Measurements from ENCODE around the gene GRK4.

Gene GRK4

GRCh38 chr4:2961421-2961810, 2.0 kb upstream of the GRK4 start:
- Histone ChIP-seq H3K27me3 (ENCODE audit: control insufficient read depth, insufficient read depth, low read length) (peaks cover 5% of the 10 kb centered on the region), H3K4me1 (ENCODE audit: control insufficient read depth, insufficient read depth, low read length) (no peaks in the 10 kb centered on the region), H3K9ac (ENCODE audit: low read depth, low read length) (no peak overlapping the region), H3K36me3 (ENCODE audit: control insufficient read depth, insufficient read depth, low read length) (peaks cover 19% of the 10 kb centered on the region), H3K4me3 (ENCODE audit: low read depth, low read length) (no peak overlapping the region), H3K9me3 (ENCODE audit: control insufficient read depth, insufficient read depth, low read length) (no peaks in the 10 kb centered on the region)

DNA sequence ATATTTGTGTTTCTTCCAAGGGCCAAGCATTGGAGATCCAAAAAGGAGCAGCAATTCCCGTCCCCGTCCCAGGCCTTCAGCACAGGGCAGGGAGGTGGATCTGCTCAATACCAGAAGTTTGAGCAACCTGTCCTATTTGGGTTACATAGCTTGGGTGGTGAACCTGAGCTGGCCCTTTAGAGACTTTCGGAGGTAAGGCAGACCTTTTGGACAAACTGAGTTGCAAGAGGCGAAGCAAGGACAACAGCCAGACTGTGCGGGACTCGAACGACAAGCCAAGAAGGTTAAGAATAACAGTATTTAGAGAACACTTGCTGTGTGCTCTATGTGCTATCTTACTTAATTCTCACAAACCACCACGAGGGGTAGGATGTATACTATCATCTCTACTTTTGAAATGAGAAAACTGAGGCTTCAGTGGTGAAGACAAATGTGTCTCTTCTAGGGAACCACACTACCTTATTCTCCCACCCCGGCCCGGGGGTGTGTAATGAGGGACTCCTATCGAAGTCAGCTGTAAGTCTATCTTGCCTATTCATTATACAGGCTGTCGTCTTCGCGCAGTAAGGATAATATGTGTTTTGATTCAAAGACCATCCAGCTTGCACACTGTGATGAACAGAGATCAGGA, 1.4 kb upstream of the GRK4 start:
- peaks cover 17% of the 10 kb centered on the region for H3K36me3 ChIP-seq (ENCODE audit: control insufficient read depth, insufficient read depth, low read length)
- no peaks in the 10 kb centered on the region for H3K4me1 ChIP-seq (ENCODE audit: control insufficient read depth, insufficient read depth, low read length)
- no peak overlapping the region for H3K9ac ChIP-seq (ENCODE audit: low read depth, low read length)
- no peaks in the 10 kb centered on the region for H3K9me3 ChIP-seq (ENCODE audit: control insufficient read depth, insufficient read depth, low read length)
- peak overlapping the region; percentile 87 for H3K4me3 ChIP-seq (ENCODE audit: low read depth, low read length)
- H3K27me3 ChIP-seq (ENCODE audit: control insufficient read depth, insufficient read depth, low read length): peaks cover 5% of the 10 kb centered on the region

DNA sequence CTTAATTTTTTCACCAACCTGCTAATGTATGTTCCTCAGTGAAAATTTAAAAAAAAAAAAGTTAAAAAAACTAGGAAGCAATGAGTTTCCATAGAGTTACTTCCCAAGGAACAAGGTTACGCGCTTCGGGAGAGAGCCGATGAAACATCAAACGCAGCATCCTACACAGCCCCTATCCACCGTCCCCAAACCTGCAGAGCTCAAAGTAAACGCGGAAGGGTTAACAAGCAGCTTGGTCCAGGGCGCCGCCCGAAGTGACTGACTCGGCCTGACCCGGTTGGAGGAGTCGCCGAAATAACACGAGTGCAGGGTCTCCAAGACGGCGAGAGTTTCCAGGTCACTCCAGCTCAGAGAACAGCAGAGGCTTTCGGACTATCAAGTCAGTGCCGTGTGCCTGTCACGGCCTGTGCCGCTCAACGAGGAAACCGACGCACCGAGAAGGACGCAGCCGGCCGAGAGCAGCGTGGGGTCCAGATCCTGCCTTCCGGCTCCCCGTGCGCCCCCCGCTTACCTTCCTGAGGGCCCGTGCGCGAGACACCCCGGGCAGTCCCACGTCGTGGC, 677 bp upstream of the GRK4 start:
- H3K9ac ChIP-seq (ENCODE audit: low read depth, low read length): peak overlapping the region; percentile 84
- H3K36me3 ChIP-seq (ENCODE audit: control insufficient read depth, insufficient read depth, low read length): peaks cover 11% of the 10 kb centered on the region
- H3K27me3 ChIP-seq (ENCODE audit: control insufficient read depth, insufficient read depth, low read length): peaks cover 5% of the 10 kb centered on the region
- H3K9me3 ChIP-seq (ENCODE audit: control insufficient read depth, insufficient read depth, low read length): no peaks in the 10 kb centered on the region
- peak overlapping the region; percentile 87 for H3K4me3 ChIP-seq (ENCODE audit: low read depth, low read length)
- H3K4me1 ChIP-seq (ENCODE audit: control insufficient read depth, insufficient read depth, low read length): no peaks in the 10 kb centered on the region

DNA sequence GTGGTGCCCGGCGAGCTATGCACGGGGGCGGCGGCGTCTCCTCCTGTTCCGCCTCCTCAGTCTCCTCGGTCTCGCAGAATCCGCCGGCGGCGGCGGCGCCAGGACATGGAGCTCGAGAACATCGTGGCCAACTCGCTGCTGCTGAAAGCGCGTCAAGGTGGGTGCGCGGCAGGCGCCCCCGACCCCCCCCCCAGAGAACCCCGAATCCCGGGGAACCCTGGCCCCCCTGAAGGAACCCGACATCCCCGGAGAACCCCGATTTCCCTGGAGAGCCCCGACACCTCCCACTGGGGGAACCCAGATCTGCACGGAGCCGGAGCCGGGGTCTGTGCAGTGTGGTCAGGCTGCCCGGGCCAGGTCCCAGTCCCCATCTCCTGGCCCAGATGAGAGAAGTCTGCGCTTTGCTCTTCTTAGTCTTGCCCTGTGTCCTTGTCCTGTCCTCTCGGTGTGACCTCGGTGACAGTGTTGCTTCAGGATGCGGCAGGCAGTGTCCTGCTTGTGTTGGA, 648 bp downstream of the GRK4 start:
- Histone ChIP-seq H3K4me1 (ENCODE audit: control insufficient read depth, insufficient read depth, low read length) (no peaks in the 10 kb centered on the region), H3K9ac (ENCODE audit: low read depth, low read length) (peak overlapping the region; percentile 1), H3K36me3 (ENCODE audit: control insufficient read depth, insufficient read depth, low read length) (no peaks in the 10 kb centered on the region), H3K27me3 (ENCODE audit: control insufficient read depth, insufficient read depth, low read length) (peaks cover 5% of the 10 kb centered on the region), H3K9me3 (ENCODE audit: control insufficient read depth, insufficient read depth, low read length) (no peaks in the 10 kb centered on the region), H3K4me3 (ENCODE audit: low read depth, low read length) (peak overlapping the region; percentile 87)

GRCh38 chr4:2964706-2965258, 1.4 kb downstream of the GRK4 start:
- H3K36me3 ChIP-seq (ENCODE audit: control insufficient read depth, insufficient read depth, low read length): no peaks in the 10 kb centered on the region
- H3K4me1 ChIP-seq (ENCODE audit: control insufficient read depth, insufficient read depth, low read length): no peaks in the 10 kb centered on the region
- H3K27me3 ChIP-seq (ENCODE audit: control insufficient read depth, insufficient read depth, low read length): peaks cover 5% of the 10 kb centered on the region
- H3K4me3 ChIP-seq (ENCODE audit: low read depth, low read length): no peak overlapping the region
- no peaks in the 10 kb centered on the region for H3K9me3 ChIP-seq (ENCODE audit: control insufficient read depth, insufficient read depth, low read length)
- H3K9ac ChIP-seq (ENCODE audit: low read depth, low read length): no peak overlapping the region

DNA sequence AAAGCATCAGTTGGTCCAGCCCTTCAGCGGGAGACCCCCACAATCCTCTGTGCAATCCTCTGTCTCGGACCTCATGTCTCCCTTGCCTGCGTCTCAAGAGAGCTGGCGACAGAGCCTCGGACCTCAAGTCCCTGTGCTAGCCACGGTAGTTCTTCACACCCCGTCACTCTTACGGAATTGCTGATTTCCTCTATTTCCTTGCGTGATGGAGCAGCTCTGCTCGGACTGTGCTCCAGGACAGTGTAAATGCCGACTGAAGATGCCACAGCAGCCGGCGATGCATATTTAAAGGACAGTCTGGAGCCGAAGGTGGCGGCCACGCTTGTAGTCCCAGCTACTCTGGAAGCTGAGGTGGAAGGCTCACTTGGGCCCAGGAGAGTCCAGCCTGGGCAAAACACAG, 1.9 kb downstream of the GRK4 start:
- H3K36me3 ChIP-seq (ENCODE audit: control insufficient read depth, insufficient read depth, low read length): no peaks in the 10 kb centered on the region
- H3K27me3 ChIP-seq (ENCODE audit: control insufficient read depth, insufficient read depth, low read length): peaks cover 5% of the 10 kb centered on the region
- H3K9me3 ChIP-seq (ENCODE audit: control insufficient read depth, insufficient read depth, low read length): no peaks in the 10 kb centered on the region
- no peak overlapping the region for H3K9ac ChIP-seq (ENCODE audit: low read depth, low read length)
- no peaks in the 10 kb centered on the region for H3K4me1 ChIP-seq (ENCODE audit: control insufficient read depth, insufficient read depth, low read length)
- H3K4me3 ChIP-seq (ENCODE audit: low read depth, low read length): no peak overlapping the region

GRCh38 chr4:2968381-2968780, 5.0 kb downstream of the GRK4 start:
- Histone ChIP-seq H3K27me3 (ENCODE audit: control insufficient read depth, insufficient read depth, low read length) (peaks cover 5% of the 10 kb centered on the region), H3K9ac (ENCODE audit: low read depth, low read length) (no peak overlapping the region), H3K9me3 (ENCODE audit: control insufficient read depth, insufficient read depth, low read length) (no peaks in the 10 kb centered on the region), H3K4me1 (ENCODE audit: control insufficient read depth, insufficient read depth, low read length) (no peaks in the 10 kb centered on the region), H3K4me3 (ENCODE audit: low read depth, low read length) (no peak overlapping the region), H3K36me3 (ENCODE audit: control insufficient read depth, insufficient read depth, low read length) (no peaks in the 10 kb centered on the region)

DNA sequence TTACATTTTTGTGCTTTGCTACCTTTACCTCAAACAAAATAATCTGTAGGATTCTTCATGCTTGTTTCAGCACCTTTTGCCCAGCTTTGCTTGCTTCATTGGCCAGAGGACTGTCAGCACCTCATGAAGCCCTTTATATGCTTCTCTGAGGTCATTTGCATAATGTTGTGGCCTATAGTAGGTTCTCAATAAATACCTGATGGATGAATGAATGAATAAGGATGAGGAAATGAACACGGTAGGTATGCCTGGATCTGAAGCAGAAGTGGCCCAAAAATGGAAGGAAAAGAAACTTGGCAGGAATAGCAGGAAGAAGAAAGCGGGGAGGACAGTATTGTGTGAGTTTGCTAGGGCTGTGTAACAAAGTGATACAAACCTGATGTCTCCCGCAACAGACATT, 7.9 kb downstream of the GRK4 start:
- H3K4me3 ChIP-seq (ENCODE audit: low read depth, low read length): no peak overlapping the region
- H3K9ac ChIP-seq (ENCODE audit: low read depth, low read length): no peak overlapping the region
- H3K9me3 ChIP-seq (ENCODE audit: control insufficient read depth, insufficient read depth, low read length): no peaks in the 10 kb centered on the region
- H3K4me1 ChIP-seq (ENCODE audit: control insufficient read depth, insufficient read depth, low read length): no peaks in the 10 kb centered on the region
- H3K27me3 ChIP-seq (ENCODE audit: control insufficient read depth, insufficient read depth, low read length): no peaks in the 10 kb centered on the region
- no peaks in the 10 kb centered on the region for H3K36me3 ChIP-seq (ENCODE audit: control insufficient read depth, insufficient read depth, low read length)

DNA sequence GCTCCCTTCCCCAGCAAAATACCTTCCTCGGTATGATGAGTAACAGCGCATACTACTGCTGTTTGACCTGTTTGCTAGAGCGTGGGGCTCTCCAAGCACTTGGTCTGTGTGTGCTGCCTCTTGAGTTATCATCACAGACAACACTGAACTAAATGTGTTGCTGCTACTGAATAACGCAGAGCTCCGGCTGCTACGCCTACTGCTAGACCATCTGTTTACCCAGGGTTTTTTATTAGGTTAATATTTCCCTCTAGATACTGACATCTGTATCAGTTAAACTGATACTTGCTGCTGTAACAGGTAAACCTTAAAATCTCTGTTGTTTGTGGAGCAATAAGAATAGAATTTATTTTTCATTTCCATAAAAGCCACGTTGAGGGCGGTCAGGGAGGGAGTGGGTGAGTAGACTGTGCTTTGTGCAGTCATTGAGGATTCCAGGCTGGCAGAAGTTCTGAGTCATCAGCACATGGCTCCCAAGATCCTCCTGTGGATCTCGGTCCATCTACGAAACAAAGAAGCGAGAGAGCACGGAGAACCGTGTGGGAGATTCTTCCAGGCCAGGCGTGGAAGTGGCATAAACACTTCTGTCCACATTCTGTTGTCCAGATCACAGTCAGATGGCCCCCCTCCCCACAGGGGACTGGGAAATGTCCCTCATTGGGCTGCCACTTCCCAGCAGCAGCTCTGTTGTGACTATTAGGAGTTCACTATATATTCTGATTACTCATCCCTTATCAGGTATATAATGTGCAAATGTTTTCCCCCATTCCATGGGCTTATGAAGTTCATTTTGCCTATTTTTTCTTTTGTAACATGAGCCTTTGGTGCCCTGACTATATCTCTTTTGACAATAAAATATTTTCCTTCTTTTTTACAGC, 14.1 kb downstream of the GRK4 start:
- H3K9me3 ChIP-seq (ENCODE audit: control insufficient read depth, insufficient read depth, low read length): peaks cover 11% of the 10 kb centered on the region
- H3K4me3 ChIP-seq (ENCODE audit: low read depth, low read length): no peak overlapping the region
- no peaks in the 10 kb centered on the region for H3K36me3 ChIP-seq (ENCODE audit: control insufficient read depth, insufficient read depth, low read length)
- no peaks in the 10 kb centered on the region for H3K4me1 ChIP-seq (ENCODE audit: control insufficient read depth, insufficient read depth, low read length)
- H3K9ac ChIP-seq (ENCODE audit: low read depth, low read length): no peak overlapping the region
- no peaks in the 10 kb centered on the region for H3K27me3 ChIP-seq (ENCODE audit: control insufficient read depth, insufficient read depth, low read length)

DNA sequence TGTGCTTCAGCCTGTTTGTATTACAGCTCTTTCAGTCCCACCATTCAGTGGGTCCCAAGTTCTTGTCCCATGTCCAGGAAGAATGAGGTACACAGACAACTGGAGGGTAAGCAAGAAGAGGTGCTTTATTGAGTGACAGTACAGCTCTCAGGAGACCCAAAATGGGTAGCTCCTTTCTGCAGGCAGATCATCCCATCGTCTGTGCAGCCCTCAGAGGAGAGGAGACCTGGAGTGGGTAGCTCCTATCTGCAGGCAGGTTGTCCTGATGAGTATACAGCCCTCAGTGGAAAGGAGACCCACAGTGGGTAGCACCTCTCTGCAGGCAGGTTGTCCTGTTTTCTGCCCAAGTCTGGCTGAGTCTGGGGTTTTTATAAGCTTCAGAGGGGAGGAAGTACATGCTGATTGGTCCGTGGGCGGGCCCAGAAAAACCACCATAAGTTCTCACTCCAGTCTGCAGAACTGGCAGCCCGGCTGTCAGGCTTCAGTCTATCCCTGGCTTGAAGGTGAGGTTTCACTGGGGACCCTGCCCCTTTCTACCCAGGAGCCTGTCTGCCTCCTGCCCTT, 18.0 kb downstream of the GRK4 start:
- Histone ChIP-seq H3K27me3 (ENCODE audit: control insufficient read depth, insufficient read depth, low read length) (no peaks in the 10 kb centered on the region), H3K4me1 (ENCODE audit: control insufficient read depth, insufficient read depth, low read length) (no peaks in the 10 kb centered on the region), H3K9me3 (ENCODE audit: control insufficient read depth, insufficient read depth, low read length) (peaks cover 11% of the 10 kb centered on the region), H3K9ac (ENCODE audit: low read depth, low read length) (no peak overlapping the region), H3K36me3 (ENCODE audit: control insufficient read depth, insufficient read depth, low read length) (no peaks in the 10 kb centered on the region), H3K4me3 (ENCODE audit: low read depth, low read length) (no peak overlapping the region)

DNA sequence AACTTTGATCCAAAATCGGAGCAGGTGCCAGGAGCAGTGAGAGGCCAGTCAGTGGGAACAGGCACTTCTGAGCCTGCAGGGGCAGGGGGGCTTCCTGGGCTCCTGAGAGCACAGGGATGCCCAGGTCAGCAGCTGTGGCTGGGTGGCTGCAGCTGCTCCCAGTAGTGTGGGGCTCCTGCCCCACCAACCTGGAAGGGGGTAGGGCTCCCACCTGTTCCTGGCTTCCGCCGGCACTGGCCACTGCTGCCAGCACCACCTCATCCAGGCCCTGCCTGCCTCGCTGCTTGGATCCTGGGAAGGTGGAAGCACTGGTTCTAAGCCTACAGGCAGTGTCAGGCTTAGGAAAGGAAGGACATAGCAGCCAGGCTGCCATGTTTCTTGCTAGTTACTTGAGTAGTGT, 18.6 kb downstream of the GRK4 start:
- Histone ChIP-seq H3K4me3 (ENCODE audit: low read depth, low read length) (no peak overlapping the region), H3K4me1 (ENCODE audit: control insufficient read depth, insufficient read depth, low read length) (no peaks in the 10 kb centered on the region), H3K27me3 (ENCODE audit: control insufficient read depth, insufficient read depth, low read length) (no peaks in the 10 kb centered on the region), H3K9me3 (ENCODE audit: control insufficient read depth, insufficient read depth, low read length) (peaks cover 11% of the 10 kb centered on the region), H3K36me3 (ENCODE audit: control insufficient read depth, insufficient read depth, low read length) (no peaks in the 10 kb centered on the region), H3K9ac (ENCODE audit: low read depth, low read length) (no peak overlapping the region)
